KMS-11 (cell line): ENCODE data around the gene NPEPL1.

Experiments used
- H2AFZ ChIP-seq: fragments of 200-600 bp; sonication (generic); 2 replicates; pipeline ENCODE4 v1.6.1; 2016; ENCODE audit warnings: antibody characterized with exemption, mixed run types, low read depth
- H3K27ac ChIP-seq: fragments of 200-600 bp; sonication (generic); 2 replicates; pipeline ENCODE4 v1.6.1; 2016; ENCODE audit warnings: mild to moderate bottlenecking, mixed run types
- H3K27me3 ChIP-seq: fragments of 200-600 bp; sonication (generic); 2 replicates; pipeline ENCODE4 v1.6.1; 2017; ENCODE audit warnings: mild to moderate bottlenecking, low read depth, mixed run types, moderate library complexity; ENCODE audit not compliant: insufficient read depth
- H3K36me3 ChIP-seq: fragments of 200-600 bp; sonication (generic); 2 replicates; pipeline ENCODE4 v1.6.1; 2017; ENCODE audit warnings: mild to moderate bottlenecking, mixed run types; ENCODE audit not compliant: insufficient read depth
- H3K4me1 ChIP-seq: fragments of 200-600 bp; sonication (generic); 2 replicates; pipeline ENCODE4 v1.6.1; 2016; ENCODE audit warnings: mild to moderate bottlenecking, low read depth, mixed run types; ENCODE audit not compliant: poor library complexity, severe bottlenecking
- H3K4me2 ChIP-seq: fragments of 200-600 bp; sonication (generic); 2 replicates; pipeline ENCODE4 v1.7.0; 2016; ENCODE audit warnings: mild to moderate bottlenecking, mixed run types
- H3K4me3 ChIP-seq: fragments of 200-600 bp; sonication (generic); IDR thresholded peaks from 2 replicates; pipeline ENCODE4 v1.6.1; 2017; ENCODE audit warnings: low read depth, low read length, mixed read lengths; ENCODE audit not compliant: insufficient read depth
- H3K79me2 ChIP-seq: fragments of 200-600 bp; sonication (generic); 2 replicates; pipeline ENCODE4 v1.6.1; 2016; ENCODE audit warnings: low read depth, mixed run types; ENCODE audit not compliant: insufficient read depth
- H3K9ac ChIP-seq: fragments of 200-600 bp; sonication (generic); 2 replicates; pipeline ENCODE4 v1.6.1; 2016; ENCODE audit warnings: mild to moderate bottlenecking, mixed run types
- H4K20me1 ChIP-seq: fragments of 200-600 bp; sonication (generic); 2 replicates; pipeline ENCODE4 v1.6.1; 2016; ENCODE audit warnings: mild to moderate bottlenecking, mixed run types; ENCODE audit not compliant: insufficient read depth
- CTCF ChIP-seq: fragments of 200-600 bp; sonication (generic); conservative IDR thresholded peaks from 2 replicates; pipeline ENCODE4 v1.6.1; 2017; ENCODE audit warnings: low read depth, mild to moderate bottlenecking, antibody characterized with exemption, low read length, moderate library complexity, mixed read lengths

Gene NPEPL1

GRCh38 chr20:58751979-58752378, 59.4 kb downstream of the NPEPL1 start:
- Histone ChIP-seq H3K4me2 (no peak overlapping the region), H3K4me1 (no peaks in the 10 kb centered on the region), H3K4me3 (no peak overlapping the region), H3K27ac (no peak overlapping the region), H2AFZ (no peak overlapping the region), H3K27me3 (peaks cover 75% of the 10 kb centered on the region), H3K9ac (no peak overlapping the region), H3K36me3 (no peaks in the 10 kb centered on the region), H4K20me1 (no peaks in the 10 kb centered on the region), H3K79me2 (no peaks in the 10 kb centered on the region)
- no peak for TF ChIP-seq CTCF

- no peak for TF ChIP-seq CTCF
- H2AFZ ChIP-seq = no peak overlapping the region
- H3K36me3 ChIP-seq = no peaks in the 10 kb centered on the region
- H3K27ac ChIP-seq = no peak overlapping the region
- no peak overlapping the region for H3K4me2 ChIP-seq
- no peaks in the 10 kb centered on the region for H4K20me1 ChIP-seq
- H3K4me1 ChIP-seq = no peaks in the 10 kb centered on the region
- H3K9ac ChIP-seq = no peak overlapping the region
- no peaks in the 10 kb centered on the region for H3K79me2 ChIP-seq
- peaks cover 69% of the 10 kb centered on the region for H3K27me3 ChIP-seq
- no peak overlapping the region for H3K4me3 ChIP-seq
Measured at GRCh38 chr20:58752565-58752964, 60.0 kb downstream of the NPEPL1 start.

GRCh38 chr20:58753267-58753921, 60.8 kb downstream of the NPEPL1 start:
- Histone ChIP-seq H4K20me1 (no peaks in the 10 kb centered on the region), H3K36me3 (no peaks in the 10 kb centered on the region), H3K27me3 (peaks cover 67% of the 10 kb centered on the region), H3K9ac (no peak overlapping the region), H3K4me3 (no peak overlapping the region), H3K27ac (no peak overlapping the region), H3K79me2 (no peaks in the 10 kb centered on the region), H2AFZ (no peak overlapping the region), H3K4me2 (no peak overlapping the region), H3K4me1 (no peaks in the 10 kb centered on the region)
- no peak for TF ChIP-seq CTCF

GRCh38 chr20:58753922-58754551, 61.4 kb downstream of the NPEPL1 start:
- Histone ChIP-seq H4K20me1 (no peaks in the 10 kb centered on the region), H3K36me3 (no peaks in the 10 kb centered on the region), H3K27me3 (peaks cover 65% of the 10 kb centered on the region), H3K4me2 (no peak overlapping the region), H3K9ac (no peak overlapping the region), H3K4me1 (no peaks in the 10 kb centered on the region), H3K79me2 (no peaks in the 10 kb centered on the region), H2AFZ (no peak overlapping the region), H3K27ac (no peak overlapping the region), H3K4me3 (no peak overlapping the region)
- TF ChIP-seq CTCF = no peak
